HT-29 (cell line): Measurements from ENCODE around the gene ATF5. TPM values are rescaled to one million over a fixed set of nuclear protein-coding genes. Genes with fewer than 3 reads are reported as not detected.
"Not testable (repeated sequence)": the region's sequence is repeated elsewhere in the genome, so short reads cannot be mapped to it uniquely, and the experiment has no call there.

ENCODE experiments used
- DNase-seq: peaks from one replicate; pipeline ENCODE4 v3.0.0-alpha.2; 2015; ENCODE audit warnings: low spot score
- total RNA-seq: library from RNA; depleted of rRNA; stranded (reverse); fragments of >200 nt; shearing (Covaris generic); gene quantifications from 2 replicates; pipeline ENCODE4 v1.2.3, GENCODE V29; 2014

The ATF5 gene
- total RNA-seq, 1 experiment from 2014 or later = 32.8 TPM

DNA sequence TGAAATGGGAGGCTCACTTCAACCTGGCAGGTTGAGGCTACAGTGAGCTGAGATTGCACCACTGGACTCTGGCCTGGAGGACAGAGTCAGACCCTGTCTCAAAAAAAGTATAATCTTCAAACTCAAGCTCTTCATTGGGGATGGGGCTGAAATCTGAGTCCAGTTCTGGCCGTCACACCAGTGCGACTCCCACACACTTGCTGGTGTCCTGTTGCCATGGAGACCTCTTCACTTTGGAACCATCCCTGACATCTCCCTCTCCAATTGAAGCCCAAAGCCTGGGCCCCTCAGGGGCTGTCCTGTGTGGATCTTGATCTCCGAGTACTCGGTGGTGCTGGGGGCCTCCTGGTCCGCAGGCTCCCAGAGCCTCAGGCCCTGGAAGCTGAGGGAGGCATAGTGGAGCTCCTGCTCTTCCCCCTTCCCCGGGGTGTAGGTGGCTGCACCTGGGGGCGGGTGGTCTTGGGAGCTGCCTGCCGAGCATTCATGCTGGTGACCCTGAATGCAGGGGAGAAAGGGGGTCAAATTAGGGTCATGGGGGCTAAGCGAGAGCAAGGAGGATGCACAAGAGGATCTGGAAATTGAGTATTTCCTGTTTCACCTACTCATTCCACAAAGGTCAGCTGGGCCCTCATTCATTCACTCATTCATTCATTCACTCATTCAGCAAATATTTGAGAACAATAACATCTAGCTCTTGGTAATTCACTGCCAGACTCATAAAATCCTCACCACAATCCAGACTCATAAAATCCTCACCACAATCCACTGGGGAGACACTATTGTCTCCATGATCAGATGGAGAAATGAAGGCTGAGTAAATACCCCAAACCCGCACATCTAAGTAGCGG is 21.0 kb downstream of the ATF5 start:
- DNase-seq = no peak

- no peak for DNase-seq
Observed at GRCh38 chr19:49950590-49950948, 21.6 kb downstream of the ATF5 start.

- DNase-seq = no peak
Observed at GRCh38 chr19:49950956-49951526, 22.0 kb downstream of the ATF5 start.

DNA sequence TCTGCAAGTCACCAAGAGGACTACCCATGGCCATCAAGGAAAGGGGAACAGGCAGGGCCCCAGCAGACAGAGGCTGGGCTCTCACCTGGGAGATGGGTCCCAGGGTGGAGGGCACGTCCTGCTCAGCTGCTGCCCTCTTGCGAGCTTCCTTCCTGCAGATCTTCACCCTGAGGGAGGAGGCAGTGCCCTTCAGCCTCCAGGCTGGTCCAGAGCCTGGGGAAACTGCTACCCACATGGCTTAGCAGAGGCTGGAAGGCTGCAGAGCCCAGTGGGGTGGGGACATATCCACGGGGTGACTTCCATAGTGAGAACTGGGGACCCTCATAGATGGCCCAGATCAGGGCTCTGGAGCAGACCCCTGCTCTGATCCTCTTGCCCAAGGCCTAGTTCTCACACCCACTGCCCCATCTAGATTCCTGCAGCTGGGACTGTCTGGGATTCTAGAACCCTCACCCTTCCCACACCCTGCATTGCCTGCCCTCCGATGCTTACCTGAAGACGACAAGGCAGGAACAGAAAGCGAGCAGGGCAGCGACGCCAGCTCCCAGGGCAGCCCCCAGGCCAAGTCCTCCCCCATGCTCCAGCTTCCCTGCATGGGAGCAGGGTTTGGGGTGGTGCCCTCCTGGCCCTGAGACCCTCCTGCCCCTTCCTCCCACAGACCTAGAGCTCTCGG is 22.9 kb downstream of the ATF5 start:
- no peak for DNase-seq

GRCh38 chr19:49952479-49952836 is 23.5 kb downstream of the ATF5 start:
- DNase-seq = no peak

DNA sequence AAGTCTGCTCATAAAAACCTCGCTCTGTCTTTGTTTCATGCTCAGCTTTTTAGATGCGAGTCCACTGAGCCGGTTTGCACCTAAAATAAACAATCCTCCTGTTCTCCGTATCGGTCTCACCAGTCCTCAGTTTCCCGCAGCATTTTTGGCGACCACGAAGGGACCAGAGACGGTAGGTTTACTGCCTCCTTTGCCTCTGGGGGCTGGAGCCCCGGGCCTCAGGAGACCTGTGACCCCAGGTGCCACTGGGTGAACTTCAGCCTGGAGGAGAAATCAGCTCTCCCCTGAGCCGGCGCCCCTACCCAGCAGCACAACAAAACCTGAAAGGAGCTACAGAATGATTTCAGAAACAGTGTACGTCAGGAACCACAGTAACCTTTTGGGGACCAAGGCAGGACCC is 23.9 kb downstream of the ATF5 start:
- no peak for DNase-seq

- DNase-seq = no peak
Observed at GRCh38 chr19:49953416-49953815, 24.4 kb downstream of the ATF5 start.

DNA sequence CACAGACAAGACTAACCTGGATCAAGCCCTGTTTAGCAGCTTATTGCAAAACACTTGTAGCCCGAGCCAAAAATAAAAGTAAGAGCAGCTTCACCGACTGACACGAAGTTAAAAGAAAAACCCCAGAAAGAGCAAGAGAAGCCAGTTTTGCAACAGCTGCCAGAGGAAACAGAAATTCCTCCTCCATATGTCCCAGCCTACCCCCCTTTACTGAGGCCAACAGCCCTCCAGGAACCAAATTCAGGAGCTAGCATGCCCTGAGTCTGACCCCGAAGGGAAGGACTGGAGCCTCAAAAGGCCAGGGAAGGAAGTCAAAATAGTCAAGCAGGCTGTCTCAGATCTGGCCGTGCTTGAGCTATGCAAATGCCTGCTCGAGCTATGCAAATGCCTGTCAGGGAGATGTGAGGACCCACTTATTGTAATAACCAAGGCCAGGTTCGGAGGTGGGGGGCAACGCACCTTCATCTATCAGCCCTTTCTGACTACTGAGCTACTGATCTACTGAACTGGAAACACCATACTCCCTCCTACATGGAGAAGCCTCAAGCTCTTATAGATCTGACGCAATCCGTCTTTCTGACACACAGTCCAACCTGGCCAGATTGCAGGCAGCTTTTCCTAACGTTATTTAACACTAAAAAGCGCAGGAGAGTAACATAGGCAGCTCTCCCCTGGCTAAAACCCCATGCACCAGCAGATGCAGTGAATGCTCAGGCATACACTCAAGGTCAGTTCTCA is 25.3 kb downstream of the ATF5 start:
- DNase-seq = no peak

DNA sequence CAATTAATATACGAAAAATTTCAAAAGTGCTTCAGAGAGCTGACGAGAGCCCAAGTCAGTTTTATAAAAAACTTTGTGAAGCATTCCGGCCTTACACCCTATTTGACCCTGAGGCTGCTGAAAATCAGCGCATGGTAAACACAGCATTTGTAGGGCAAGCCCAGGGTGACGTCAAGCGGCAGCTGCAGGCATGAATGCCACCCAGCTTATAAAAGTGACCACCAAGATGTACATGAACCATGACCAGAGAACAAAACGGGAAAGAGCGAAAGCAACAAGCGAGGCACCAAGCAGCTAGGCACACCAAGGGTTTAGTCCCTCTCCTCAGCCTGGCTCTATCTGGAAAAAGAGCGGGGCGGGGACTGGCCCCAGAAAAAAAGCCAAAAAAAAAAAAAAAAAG is 25.9 kb downstream of the ATF5 start:
- no peak for DNase-seq

DNA sequence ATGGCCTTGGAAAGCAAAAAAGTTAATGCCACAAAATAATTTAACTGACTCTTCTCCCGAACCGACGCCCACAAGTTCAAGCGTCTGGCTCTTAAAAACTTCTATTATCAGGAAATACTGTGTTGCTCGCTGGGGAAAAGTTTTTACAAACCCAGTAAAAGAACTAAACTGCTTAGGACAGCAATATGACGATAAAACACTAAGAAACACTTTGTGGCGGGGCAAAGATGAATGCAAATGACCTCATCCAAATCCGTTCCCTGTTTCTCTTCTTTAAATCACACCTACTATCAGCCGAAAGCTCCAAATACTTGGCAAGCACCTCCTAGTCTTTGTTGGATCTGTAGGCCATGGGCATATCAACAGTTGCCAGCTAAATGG is 27.1 kb downstream of the ATF5 start:
- no peak for DNase-seq

GRCh38 chr19:49957262-49957915 is 28.4 kb downstream of the ATF5 start:
- no peak for DNase-seq

DNA sequence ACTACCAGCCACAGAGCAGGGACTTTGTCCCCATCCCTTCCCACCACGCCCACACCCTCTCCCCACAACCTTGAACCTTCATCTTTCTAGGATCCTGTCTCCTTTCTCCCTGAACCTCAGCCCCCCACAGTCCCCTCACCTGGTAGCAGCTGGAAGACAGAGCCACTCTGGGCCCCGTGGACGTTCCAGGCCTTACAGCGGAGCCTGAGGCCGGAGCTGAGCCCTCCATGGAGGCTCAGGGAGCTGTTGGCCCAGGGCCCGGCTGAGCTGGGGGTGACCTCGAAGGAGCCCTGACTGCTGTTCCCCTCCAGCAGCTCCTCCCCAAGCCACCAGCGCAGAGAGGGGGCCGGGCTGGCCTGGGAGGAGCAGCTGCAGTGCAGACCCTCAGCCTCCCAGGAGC is 29.1 kb downstream of the ATF5 start:
- DNase-seq = not testable (repeated sequence)

DNA sequence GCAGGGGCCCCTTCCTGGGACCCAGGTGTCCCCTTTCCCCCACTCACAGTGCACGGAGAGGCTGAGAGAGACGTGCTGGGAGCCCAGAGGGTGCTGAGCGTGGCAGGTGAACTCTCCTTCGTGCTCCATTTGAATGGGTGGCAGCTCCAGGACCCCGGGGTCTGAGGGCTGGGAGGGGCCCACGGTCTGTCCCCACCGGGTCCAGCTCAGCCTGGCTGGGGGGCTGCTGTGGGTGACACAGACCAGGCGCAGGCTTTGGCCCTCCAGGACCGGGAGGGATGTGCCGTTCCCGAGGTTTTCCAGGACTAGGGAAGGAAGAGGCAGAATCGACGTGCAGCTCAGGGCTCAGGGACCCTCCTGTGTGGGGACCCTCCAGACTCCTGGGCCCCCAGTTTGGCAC is 29.6 kb downstream of the ATF5 start:
- not testable (repeated sequence) for DNase-seq

DNA sequence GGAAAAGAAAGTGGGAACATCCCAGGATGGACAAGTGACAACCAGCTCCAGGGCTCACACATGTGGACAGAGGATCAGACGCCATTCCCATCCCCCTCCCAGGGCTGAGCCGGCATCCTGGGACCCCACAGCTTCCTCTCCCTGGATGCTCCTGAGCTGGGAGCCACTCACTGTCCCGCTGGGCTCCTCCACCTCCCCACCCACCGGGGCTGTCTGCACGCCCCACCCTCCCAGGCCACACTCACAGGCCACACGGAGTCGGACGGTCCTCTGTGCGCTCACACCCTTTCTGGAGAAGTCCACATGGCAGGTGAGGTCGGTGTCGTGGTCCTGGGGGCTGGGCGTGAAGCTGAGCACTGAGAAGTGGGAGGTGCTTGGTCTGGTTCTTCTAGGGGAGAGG is 30.9 kb downstream of the ATF5 start:
- DNase-seq = not testable (repeated sequence)

- not testable (repeated sequence) for DNase-seq
Observed at GRCh38 chr19:49960980-49961379, 32.0 kb downstream of the ATF5 start, which contains the start of gene SIGLEC11. Gene SIGLEC11, minus strand, starts transcription at chr19:49961172. Its CDS starts 91 bp downstream, at chr19:49961081.

- DNase-seq = no peak
Observed at GRCh38 chr19:49968279-49968922, 39.4 kb downstream of the ATF5 start.

GRCh38 chr19:49969355-49969754 is 40.4 kb downstream of the ATF5 start:
- DNase-seq = not testable (repeated sequence)

DNA sequence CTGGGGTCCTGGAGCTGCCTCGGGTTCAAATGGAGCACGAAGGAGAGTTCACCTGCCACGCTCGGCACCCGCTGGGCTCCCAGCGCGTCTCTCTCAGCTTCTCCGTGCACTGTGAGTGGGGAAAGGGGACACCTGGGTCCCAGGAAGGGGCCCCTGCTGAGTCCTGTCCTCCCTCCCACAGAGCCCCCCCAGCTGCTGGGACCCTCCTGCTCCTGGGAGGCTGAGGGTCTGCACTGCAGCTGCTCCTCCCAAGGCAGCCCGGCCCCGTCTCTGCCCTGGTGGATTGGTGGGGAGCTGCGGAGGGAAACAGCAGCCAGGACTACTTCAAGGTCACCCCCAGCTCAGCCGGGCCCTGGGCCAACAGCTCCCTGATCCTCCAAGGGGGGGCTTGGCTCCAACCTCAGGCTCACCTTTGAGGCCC is 43.0 kb downstream of the ATF5 start:
- no peak for DNase-seq

GRCh38 chr19:49972841-49973240 is 43.8 kb downstream of the ATF5 start:
- DNase-seq = no peak

- DNase-seq = no peak
Observed at GRCh38 chr19:49973987-49974386, 45.0 kb downstream of the ATF5 start.

DNA sequence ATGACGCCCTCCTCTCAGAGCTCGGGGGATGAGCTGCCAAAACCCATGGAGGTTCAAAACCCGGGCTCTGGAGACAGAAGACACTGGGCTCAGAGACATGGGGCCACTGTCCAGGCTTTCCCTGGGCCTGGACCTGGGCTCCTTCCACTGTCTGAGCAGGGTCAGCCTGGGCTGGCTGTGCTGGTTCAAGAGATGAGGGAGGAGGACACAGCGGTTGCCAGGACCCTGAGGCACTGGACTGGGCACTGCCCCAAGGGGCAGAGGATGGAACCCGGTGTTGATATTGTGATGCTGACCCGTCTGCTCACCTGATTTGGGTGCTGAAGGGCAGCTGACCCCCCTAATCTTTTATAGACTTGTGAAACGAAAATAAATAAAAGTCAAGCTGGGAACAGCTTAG is 46.0 kb downstream of the ATF5 start:
- DNase-seq = no peak
